ENCODE data around the gene SRP9. TPM values are rescaled to one million over a fixed set of nuclear protein-coding genes. Genes with fewer than 3 reads are reported as not detected.

Gene SRP9
- total RNA-seq, 1 experiment from 2014 or later: 306 TPM

DNA sequence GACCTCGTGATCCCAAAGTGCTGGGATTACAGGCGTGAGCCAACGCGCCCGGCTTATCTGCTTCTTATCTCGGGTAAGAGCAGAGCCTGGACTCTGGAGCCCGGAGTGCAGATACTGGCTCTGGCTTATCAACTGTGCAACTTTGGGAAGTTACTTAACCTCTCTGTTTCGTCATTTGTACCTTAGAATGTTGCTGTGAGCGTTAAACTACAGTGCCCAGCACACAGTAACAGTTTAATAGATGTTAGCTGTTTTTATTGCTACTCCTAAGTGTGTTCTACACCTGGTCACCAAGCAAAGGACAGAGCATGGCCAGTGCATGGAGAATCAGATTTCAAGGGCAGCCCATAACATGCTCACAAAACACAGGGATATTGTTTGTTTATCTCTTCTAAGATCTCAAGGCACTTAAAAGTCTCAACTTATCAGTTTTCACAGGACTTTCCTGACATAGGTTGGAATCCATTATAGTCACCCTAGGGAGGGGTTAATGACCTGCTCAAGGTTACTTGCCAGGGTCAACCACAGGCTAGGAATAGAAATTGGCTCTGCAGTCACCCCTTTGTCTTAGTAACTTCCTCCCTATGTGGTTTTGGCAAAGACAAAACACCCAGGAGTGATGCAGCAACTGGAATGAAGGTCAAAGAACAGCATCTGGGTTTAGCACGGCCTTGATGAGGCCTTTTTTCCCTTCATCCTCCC, 22.5 kb upstream of the SRP9 start:
- Histone ChIP-seq H3K27ac (ENCODE audit: low read length) (peak overlapping the region; percentile 37), H3K9me2 (replicated peaks; ENCODE audit: low read length) (no peaks in the 10 kb centered on the region), H3K9ac (ENCODE audit: low read length) (no peak overlapping the region), H3K4me1 (ENCODE audit: insufficient read depth, low read length) (peaks cover 16% of the 10 kb centered on the region), H3K9me3 (ENCODE audit: low read length) (no peaks in the 10 kb centered on the region), H3K27me3 (ENCODE audit: low read length) (no peaks in the 10 kb centered on the region), H4K20me1 (ENCODE audit: low read length) (no peaks in the 10 kb centered on the region), H3K4me2 (ENCODE audit: low read length) (peak overlapping the region; percentile 14), H3K79me2 (ENCODE audit: low read length) (no peaks in the 10 kb centered on the region), H3K4me3 (ENCODE audit: low read length) (no peak overlapping the region), H3K36me3 (ENCODE audit: low read depth, low read length) (no peaks in the 10 kb centered on the region), H3F3A (ENCODE audit: low read length, unreplicated experiment) (no peaks in the 10 kb centered on the region), H2AFZ (ENCODE audit: low read length) (no peak overlapping the region)
- no peak for TF ChIP-seq EZH2phosphoT487 (IDR thresholded peaks at IDR 0.05; ENCODE audit: borderline replicate concordance, low read length)
- no peak for TF ChIP-seq EZH2 (IDR thresholded peaks at IDR 0.05; ENCODE audit: low read length, unreplicated experiment)
- TF ChIP-seq, protein P1, sequence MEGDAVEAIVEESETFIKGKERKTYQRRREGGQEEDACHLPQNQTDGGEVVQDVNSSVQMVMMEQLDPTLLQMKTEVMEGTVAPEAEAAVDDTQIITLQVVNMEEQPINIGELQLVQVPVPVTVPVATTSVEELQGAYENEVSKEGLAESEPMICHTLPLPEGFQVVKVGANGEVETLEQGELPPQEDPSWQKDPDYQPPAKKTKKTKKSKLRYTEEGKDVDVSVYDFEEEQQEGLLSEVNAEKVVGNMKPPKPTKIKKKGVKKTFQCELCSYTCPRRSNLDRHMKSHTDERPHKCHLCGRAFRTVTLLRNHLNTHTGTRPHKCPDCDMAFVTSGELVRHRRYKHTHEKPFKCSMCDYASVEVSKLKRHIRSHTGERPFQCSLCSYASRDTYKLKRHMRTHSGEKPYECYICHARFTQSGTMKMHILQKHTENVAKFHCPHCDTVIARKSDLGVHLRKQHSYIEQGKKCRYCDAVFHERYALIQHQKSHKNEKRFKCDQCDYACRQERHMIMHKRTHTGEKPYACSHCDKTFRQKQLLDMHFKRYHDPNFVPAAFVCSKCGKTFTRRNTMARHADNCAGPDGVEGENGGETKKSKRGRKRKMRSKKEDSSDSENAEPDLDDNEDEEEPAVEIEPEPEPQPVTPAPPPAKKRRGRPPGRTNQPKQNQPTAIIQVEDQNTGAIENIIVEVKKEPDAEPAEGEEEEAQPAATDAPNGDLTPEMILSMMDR (conservative IDR thresholded peaks at IDR 0.05; ENCODE audit: low read depth, low read length): no peak
- DNase-seq (peak; percentile 81), ATAC-seq (peak; percentile 86)
- intact Hi-C loops (cut with micrococcal nuclease): loop anchor here (1.0 to 2.0 kb wide), 2 partner anchors 20 to 55 kb away; no protein-coding TSS in a partner anchor
- BruUV-seq (replicated peaks): no TSS peak
- POLR2A ChIA-PET (ENCODE audit: unreplicated experiment): interaction anchor here (0.5 kb wide), 1 partner anchor 93 kb away, joined by 3 read pairs; no protein-coding TSS in a partner anchor
- CTCF ChIA-PET: no interaction called here

DNA sequence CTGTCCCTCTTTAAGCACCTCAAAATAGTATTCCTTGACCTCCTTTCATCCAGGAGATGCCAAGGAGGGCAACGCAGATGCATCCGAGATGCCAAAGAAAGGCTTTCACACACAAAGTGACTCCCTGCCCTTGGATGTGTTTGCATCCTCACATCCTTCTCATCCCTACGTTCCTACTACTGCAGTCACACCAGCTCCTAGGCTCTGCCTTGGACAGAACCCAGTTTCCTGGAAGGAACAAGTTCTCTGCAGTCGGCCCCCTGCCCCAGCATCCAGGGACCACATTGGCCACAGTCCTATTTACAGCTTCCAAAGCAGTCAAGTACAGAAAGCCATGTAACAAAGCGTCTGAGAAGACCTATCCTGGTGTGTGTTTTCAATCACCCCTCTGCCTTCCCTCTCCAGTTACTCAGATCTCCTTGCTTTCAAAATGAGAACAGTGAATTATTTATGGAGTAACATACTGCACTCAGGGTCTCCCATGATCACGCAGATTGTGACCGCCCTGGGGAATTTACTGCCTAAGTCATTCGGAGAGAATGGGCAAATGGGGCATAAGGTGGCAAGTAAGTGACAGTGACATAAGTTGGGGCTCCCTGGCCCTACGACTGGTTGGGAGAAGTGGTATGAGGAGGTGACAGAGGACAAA, 21.8 kb upstream of the SRP9 start:
- Histone ChIP-seq H3K27ac (ENCODE audit: low read length) (peak overlapping the region; percentile 37), H3K79me2 (ENCODE audit: low read length) (no peaks in the 10 kb centered on the region), H3K27me3 (ENCODE audit: low read length) (no peaks in the 10 kb centered on the region), H3K9ac (ENCODE audit: low read length) (no peak overlapping the region), H3K4me1 (ENCODE audit: insufficient read depth, low read length) (peaks cover 16% of the 10 kb centered on the region), H2AFZ (ENCODE audit: low read length) (no peak overlapping the region), H3K9me3 (ENCODE audit: low read length) (no peaks in the 10 kb centered on the region), H3K4me3 (ENCODE audit: low read length) (no peak overlapping the region), H4K20me1 (ENCODE audit: low read length) (no peaks in the 10 kb centered on the region), H3K9me2 (replicated peaks; ENCODE audit: low read length) (no peaks in the 10 kb centered on the region), H3F3A (ENCODE audit: low read length, unreplicated experiment) (no peaks in the 10 kb centered on the region), H3K4me2 (ENCODE audit: low read length) (peak overlapping the region; percentile 14), H3K36me3 (ENCODE audit: low read depth, low read length) (no peaks in the 10 kb centered on the region)
- intact Hi-C loops (cut with micrococcal nuclease): loop anchor here (1.0 to 2.0 kb wide), 2 partner anchors 21 to 55 kb away; no protein-coding TSS in a partner anchor
- ChIA-PET POLR2A (ENCODE audit: unreplicated experiment) (interaction anchor here (0.6 kb wide), 1 partner anchor 9 kb away, joined by 3 read pairs; no protein-coding TSS in a partner anchor), CTCF (no interaction called here)
- ATAC-seq (no peak; the same call in 1 of the 2 replicates), DNase-seq (no peak)
- TF ChIP-seq EZH2 (IDR thresholded peaks at IDR 0.05; ENCODE audit: low read length, unreplicated experiment): no peak
- TF ChIP-seq EZH2phosphoT487 (IDR thresholded peaks at IDR 0.05; ENCODE audit: borderline replicate concordance, low read length): no peak
- TF ChIP-seq, protein P1 (conservative IDR thresholded peaks at IDR 0.05; ENCODE audit: low read depth, low read length): no peak
- no TSS peak for BruUV-seq (replicated peaks)
